Heart left ventricle (tissue), 13 donors: ENCODE data around the gene STIMATE.

Source experiments
- POLR2A ChIP-seq, 2 donors: fragments of 450-650 bp; IDR thresholded peaks; one replicate each; pipeline ENCODE4 v1.6.1; 2017; ENCODE audit warnings: antibody characterized with exemption in 2 of 2, mild to moderate bottlenecking in 2 of 2, moderate library complexity in 2 of 2
- TF ChIP-seq, protein P1 (sequence below), 12 donors: fragments of 200-600 bp; sonication (generic) in 4 of 12; IDR thresholded peaks; one replicate each; pipeline versions ENCODE4 v1.5.0 to v1.8.0; 2018 to 2022; ENCODE audit warnings: antibody characterized with exemption in 12 of 12, mild to moderate bottlenecking in 5 of 12
- donor health status: ischemic (EF 13 %, LVEDD 7.1; RV severe dilation, severe dysfunction).
- donor health status: DM: no; HTN: yes; CAD: no.
- donor health status: DM: no; HTN: no; CAD: no.
- donor health status: ischemic (EF 25% LVEDD 6.9; RV normal size, moderate dysfunction).
- donor health status: ischemic (EF 25% LVEDD 5.7; RV mildly dilated, moderate dysfunction).
- donor health status: ischemic (EF 35%, LVEDD 5.7; RV mildly dilated, moderate dysfunction).
- donor health status: nonischemic (EF 11% LVEDD 7.7; RV severe dilation, severe dysfunction).
- donor health status: DM: yes; HTN: yes; CAD: no.
- donor health status: PGD.
- donor health status: ischemic (EF 29% LVEDD 5.4; RV normal size, mild dysfunction).
- donor health status: nonischemic (EF 23%, LVEDD 6.1; RV moderate dilation, normal function).

DNA sequence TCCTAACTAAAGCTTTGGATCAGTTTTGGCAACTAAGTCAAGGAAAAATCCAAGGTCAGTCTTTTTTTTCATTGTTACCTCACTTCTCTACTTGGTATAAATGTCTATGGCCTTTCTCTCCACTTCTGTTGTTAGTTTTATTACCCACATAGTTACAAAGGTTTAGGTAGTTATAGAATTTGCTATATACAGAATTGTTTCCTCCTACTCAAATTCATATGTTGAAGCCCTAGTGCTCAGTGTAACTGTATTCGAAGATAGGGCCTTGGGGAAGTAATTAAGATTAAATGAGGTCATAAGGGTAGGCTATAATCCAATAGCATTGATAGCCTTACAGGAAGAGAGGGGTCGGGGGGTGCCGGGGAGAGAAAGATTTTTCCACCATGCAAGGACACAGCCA is 19.7 kb upstream of the STIMATE start:
- TF ChIP-seq POLR2A (IDR thresholded peaks at IDR 0.05): no peak
- TF ChIP-seq, protein P1, sequence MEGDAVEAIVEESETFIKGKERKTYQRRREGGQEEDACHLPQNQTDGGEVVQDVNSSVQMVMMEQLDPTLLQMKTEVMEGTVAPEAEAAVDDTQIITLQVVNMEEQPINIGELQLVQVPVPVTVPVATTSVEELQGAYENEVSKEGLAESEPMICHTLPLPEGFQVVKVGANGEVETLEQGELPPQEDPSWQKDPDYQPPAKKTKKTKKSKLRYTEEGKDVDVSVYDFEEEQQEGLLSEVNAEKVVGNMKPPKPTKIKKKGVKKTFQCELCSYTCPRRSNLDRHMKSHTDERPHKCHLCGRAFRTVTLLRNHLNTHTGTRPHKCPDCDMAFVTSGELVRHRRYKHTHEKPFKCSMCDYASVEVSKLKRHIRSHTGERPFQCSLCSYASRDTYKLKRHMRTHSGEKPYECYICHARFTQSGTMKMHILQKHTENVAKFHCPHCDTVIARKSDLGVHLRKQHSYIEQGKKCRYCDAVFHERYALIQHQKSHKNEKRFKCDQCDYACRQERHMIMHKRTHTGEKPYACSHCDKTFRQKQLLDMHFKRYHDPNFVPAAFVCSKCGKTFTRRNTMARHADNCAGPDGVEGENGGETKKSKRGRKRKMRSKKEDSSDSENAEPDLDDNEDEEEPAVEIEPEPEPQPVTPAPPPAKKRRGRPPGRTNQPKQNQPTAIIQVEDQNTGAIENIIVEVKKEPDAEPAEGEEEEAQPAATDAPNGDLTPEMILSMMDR (IDR thresholded peaks at IDR 0.05): no peak
